Tibial nerve (tissue), 4 donors: ENCODE measurements around the gene STAT5B.

Source experiments
- EP300 ChIP-seq, 2 donors: sonication (generic); formaldehyde crosslinking; IDR thresholded peaks; one replicate each; pipeline ENCODE4 v1.6.1; 2017; ENCODE audit warnings: antibody characterized with exemption in 2 of 2, mild to moderate bottlenecking in 1 of 2
- POLR2A ChIP-seq, 2 donors: fragments of 450-650 bp; IDR thresholded peaks; one replicate each; pipeline ENCODE4 v1.6.1; 2017; ENCODE audit warnings: antibody characterized with exemption in 2 of 2, mild to moderate bottlenecking in 2 of 2, moderate library complexity in 2 of 2
- TF ChIP-seq, protein P1 (sequence below), 5 experiments: fragments of 200-600 bp in 3 of 5; fragments of 450-650 bp in 2 of 5; sonication (generic) in 3 of 5; IDR thresholded peaks; one replicate each; pipeline ENCODE4 v1.5.1; 2016 to 2019; ENCODE audit warnings: antibody characterized with exemption in 5 of 5, mild to moderate bottlenecking in 3 of 5, moderate library complexity in 2 of 5

DNA sequence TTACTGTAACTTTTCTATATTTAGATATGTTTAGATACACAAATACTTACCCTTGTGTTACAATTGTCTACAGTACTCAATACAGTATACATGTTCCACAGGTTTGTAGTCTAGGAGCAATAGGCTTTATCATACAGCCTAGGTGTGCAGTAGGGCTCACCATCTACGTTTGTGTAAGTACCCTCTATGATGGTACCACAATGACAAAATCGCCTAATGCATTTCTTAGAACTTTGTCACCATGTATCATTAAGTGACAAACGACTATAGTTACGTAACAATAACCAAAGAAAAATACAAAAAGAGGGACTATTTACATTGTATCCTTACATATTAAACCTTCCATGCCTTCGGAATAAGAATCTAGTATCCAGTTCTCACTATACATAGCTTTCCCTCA, 8.0 kb downstream of the STAT5B start:
- TF ChIP-seq, protein P1, sequence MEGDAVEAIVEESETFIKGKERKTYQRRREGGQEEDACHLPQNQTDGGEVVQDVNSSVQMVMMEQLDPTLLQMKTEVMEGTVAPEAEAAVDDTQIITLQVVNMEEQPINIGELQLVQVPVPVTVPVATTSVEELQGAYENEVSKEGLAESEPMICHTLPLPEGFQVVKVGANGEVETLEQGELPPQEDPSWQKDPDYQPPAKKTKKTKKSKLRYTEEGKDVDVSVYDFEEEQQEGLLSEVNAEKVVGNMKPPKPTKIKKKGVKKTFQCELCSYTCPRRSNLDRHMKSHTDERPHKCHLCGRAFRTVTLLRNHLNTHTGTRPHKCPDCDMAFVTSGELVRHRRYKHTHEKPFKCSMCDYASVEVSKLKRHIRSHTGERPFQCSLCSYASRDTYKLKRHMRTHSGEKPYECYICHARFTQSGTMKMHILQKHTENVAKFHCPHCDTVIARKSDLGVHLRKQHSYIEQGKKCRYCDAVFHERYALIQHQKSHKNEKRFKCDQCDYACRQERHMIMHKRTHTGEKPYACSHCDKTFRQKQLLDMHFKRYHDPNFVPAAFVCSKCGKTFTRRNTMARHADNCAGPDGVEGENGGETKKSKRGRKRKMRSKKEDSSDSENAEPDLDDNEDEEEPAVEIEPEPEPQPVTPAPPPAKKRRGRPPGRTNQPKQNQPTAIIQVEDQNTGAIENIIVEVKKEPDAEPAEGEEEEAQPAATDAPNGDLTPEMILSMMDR (IDR thresholded peaks at IDR 0.05): no peak
- TF ChIP-seq POLR2A (IDR thresholded peaks at IDR 0.05) (no peak), EP300 (IDR thresholded peaks at IDR 0.05) (no peak)
